Naive thymus-derived CD4-positive, alpha-beta T cell (primary cell): Measurements from ENCODE around the gene LPAR5. TPM values are rescaled to one million over a fixed set of nuclear protein-coding genes. Genes with fewer than 3 reads are reported as not detected.

Source experiments
- ATAC-seq: fragments of 150-1000 bp; cut with Tn5 transposase; 2 replicates; pipeline ENCODE4 v1.10.0; 2021; ENCODE audit warnings: mild to moderate bottlenecking, moderate library complexity
- CTCF ChIA-PET: fragments of 350-600 bp; sonication (Branson Sonifier 250); formaldehyde crosslinking; loops from one replicate; lab custom pipeline; 2021; ENCODE audit warnings: antibody characterized with exemption; lab: Charles Lee
- POLR2A ChIA-PET: fragments of 350-600 bp; sonication (Branson Sonifier 250); formaldehyde crosslinking; loops from one replicate; lab custom pipeline; 2021; ENCODE audit warnings: antibody characterized with exemption, inconsistent platforms; lab: Charles Lee
- DNase-seq, 9 donors: peaks; one replicate each; pipeline versions ENCODE4 v3.0.0 to v3.0.0-alpha.2; 2020 to 2022; ENCODE audit warnings: mixed read lengths in 1 of 9
- H3K27ac ChIP-seq: one replicate; pipeline ENCODE4 v1.7.0; 2013; ENCODE audit warnings: mild to moderate bottlenecking, low read depth, low read length, moderate library complexity
- H3K27me3 ChIP-seq, 2 donors: one replicate each; pipeline ENCODE4 v1.7.0; 2013; ENCODE audit warnings: low read length in 2 of 2, mild to moderate bottlenecking in 2 of 2, moderate library complexity in 2 of 2; ENCODE audit not compliant: control insufficient read depth in 2 of 2, insufficient read depth in 2 of 2
- H3K36me3 ChIP-seq, 3 experiments: 1 replicate in 2 of 3; 2 replicates in 1 of 3; pipeline ENCODE4 v1.7.0; 2013; ENCODE audit warnings: low read length in 3 of 3, mild to moderate bottlenecking in 3 of 3, moderate library complexity in 1 of 3; ENCODE audit not compliant: insufficient read depth in 3 of 3, control insufficient read depth in 2 of 3
- H3K4me1 ChIP-seq, 2 donors: one replicate each; pipeline ENCODE4 v1.7.0; 2013; ENCODE audit warnings: low read length in 2 of 2, mild to moderate bottlenecking in 2 of 2, moderate library complexity in 1 of 2; ENCODE audit not compliant: control insufficient read depth in 2 of 2, insufficient read depth in 2 of 2
- H3K4me3 ChIP-seq: 2 replicates; pipeline ENCODE4 v1.7.0; 2013; ENCODE audit warnings: mild to moderate bottlenecking, low read length
- H3K9me3 ChIP-seq, 3 experiments: 1 replicate in 2 of 3; 2 replicates in 1 of 3; pipeline ENCODE4 v1.7.0; 2013; ENCODE audit warnings: low read length in 3 of 3; ENCODE audit not compliant: control insufficient read depth in 2 of 3
- H3K27ac Mint-ChIP-seq, 9 donors: one replicate each; pipeline ENCODE4 v1.8.0; 2020 to 2022; ENCODE audit warnings: mixed read lengths in 9 of 9, mild to moderate bottlenecking in 8 of 9, moderate library complexity in 5 of 9, inconsistent platforms in 2 of 9
- H3K27me3 Mint-ChIP-seq, 5 donors: one replicate each; pipeline ENCODE4 v1.8.0; 2021 to 2022; ENCODE audit warnings: mixed read lengths in 5 of 5, mild to moderate bottlenecking in 1 of 5
- H3K36me3 Mint-ChIP-seq, 5 donors: one replicate each; pipeline ENCODE4 v1.8.0; 2020 to 2022; ENCODE audit warnings: mixed read lengths in 5 of 5, mild to moderate bottlenecking in 3 of 5, inconsistent platforms in 1 of 5
- H3K4me1 Mint-ChIP-seq, 7 donors: one replicate each; pipeline ENCODE4 v1.8.0; 2020 to 2022; ENCODE audit warnings: mixed read lengths in 7 of 7, mild to moderate bottlenecking in 3 of 7, inconsistent platforms in 1 of 7
- H3K4me3 Mint-ChIP-seq, 10 donors: one replicate each; pipeline ENCODE4 v1.8.0; 2020 to 2022; ENCODE audit warnings: mild to moderate bottlenecking in 10 of 10, mixed read lengths in 10 of 10, moderate library complexity in 6 of 10, inconsistent platforms in 2 of 10
- H3K9me3 Mint-ChIP-seq, 11 donors: one replicate each; pipeline ENCODE4 v1.8.0; 2020 to 2022; ENCODE audit warnings: mixed read lengths in 11 of 11, mild to moderate bottlenecking in 4 of 11, inconsistent platforms in 1 of 11, moderate library complexity in 1 of 11
- intact Hi-C, 2 donors: fragments of 100-400 bp; cut with micrococcal nuclease; formaldehyde crosslinking; loops; one replicate each; pipeline ENCODE4 v1.15.1; 2023
- polyA plus RNA-seq, 2 donors: library from polyadenylated mRNA; unstranded; fragments of 300-500 nt; fragmentation: Illumina TruSeq; gene quantifications; one replicate each; pipeline ENCODE4 v1.2.3, GENCODE V29; 2021
- total RNA-seq, 6 experiments: library from RNA in 5 of 6; stranded (reverse) in 5 of 6; gene quantifications; 1 replicate in 5 of 6; 2 replicates in 1 of 6; pipeline ENCODE4 v1.2.3 and lab custom pipeline; 2021 to 2026

Gene LPAR5
- total and polyA plus RNA-seq, 7 experiments from 2014 or later: 3.3 to 8.3 (median 6.6) TPM

- Histone ChIP-seq H3K27me3 (no peaks in the 10 kb centered on the region), H3K27ac (peak overlapping the region; percentile 44), H3K4me1 (peaks cover 26 to 33% of the 10 kb centered on the region in 2 donors), H3K9me3 (no peaks in the 10 kb centered on the region), H3K4me3 (peak overlapping the region; percentile 27), H3K36me3 (no peaks in the 10 kb centered on the region)
- Mint-ChIP-seq H3K4me3 (peak overlapping the region in 9 of 10 donors; percentile 61 to 80 (median 69)), H3K4me1 (peaks cover 37 to 56% (median 47%) of the 10 kb centered on the region in 7 donors), H3K9me3 (no peaks in the 10 kb centered on the region), H3K27ac (peak overlapping the region; percentile 57 to 83 (median 76)), H3K36me3 (no peaks in the 10 kb centered on the region), H3K27me3 (no peaks in the 10 kb centered on the region)
- intact Hi-C loops: loop anchor here in 1 of 2 donors (1.0 kb wide), 1 partner anchor 8 kb away; no protein-coding TSS in a partner anchor
- POLR2A ChIA-PET: interaction anchor here (0.7 to 7.1 kb wide), 7 partner anchors 10 to 217 kb away, joined by 3 to 46 read pairs (median 3); partner anchors contain the start of genes USP5 and ZNF384
- DNase-seq: peak in 3 of 9 donors; percentile 29 to 60 (median 47)
- peak; percentile 28 for ATAC-seq
- CTCF ChIA-PET: interaction anchor here (0.6 to 1.3 kb wide), 4 partner anchors 14 to 87 kb away, joined by 3 to 4 read pairs (median 3); partner anchors contain the start of gene ZNF384
Observed at GRCh38 chr12:6635375-6635855, 344 bp downstream of the LPAR5 start.

- CTCF ChIA-PET: interaction anchor here (0.6 to 2.0 kb wide), 9 partner anchors 12 to 29 kb away, joined by 3 to 7 read pairs (median 3); no protein-coding TSS in a partner anchor
- Histone ChIP-seq H3K4me1 (peaks cover 26 to 40% of the 10 kb centered on the region in 2 donors), H3K36me3 (no peaks in the 10 kb centered on the region), H3K4me3 (peak overlapping the region; percentile 56), H3K9me3 (no peaks in the 10 kb centered on the region), H3K27me3 (no peaks in the 10 kb centered on the region), H3K27ac (peak overlapping the region; percentile 81)
- H3K27ac Mint-ChIP-seq: peak overlapping the region; percentile 94 to 99 (median 97)
- POLR2A ChIA-PET: interaction anchor here (0.8 to 7.1 kb wide), 9 partner anchors 11 to 156 kb away, joined by 3 to 46 read pairs (median 5); partner anchors contain the start of gene ACRBP
- DNase-seq: peak in 8 of 9 donors; percentile 43 to 75 (median 66)
- peak overlapping the region; percentile 80 to 94 (median 88) for H3K4me3 Mint-ChIP-seq
- no peaks in the 10 kb centered on the region for H3K36me3 Mint-ChIP-seq
- intact Hi-C loops: loop anchor here (1.0 to 2.0 kb wide), 6 partner anchors 14 to 31 kb away; partner anchors contain the start of genes ING4 (in 2 of the 2) and ACRBP (in 1 of the 2)
- H3K9me3 Mint-ChIP-seq: no peaks in the 10 kb centered on the region
- peaks cover 46 to 68% (median 58%) of the 10 kb centered on the region in 7 donors for H3K4me1 Mint-ChIP-seq
- peak; percentile 81 for ATAC-seq
- no peaks in the 10 kb centered on the region for H3K27me3 Mint-ChIP-seq
Observed at GRCh38 chr12:6632026-6632983, 3.5 kb downstream of the LPAR5 start.

- ChIA-PET CTCF (interaction anchor here (0.6 to 2.0 kb wide), 6 partner anchors 11 to 28 kb away, joined by 3 to 7 read pairs (median 3); no protein-coding TSS in a partner anchor), POLR2A (interaction anchor here (0.6 to 7.1 kb wide), 12 partner anchors 10 to 312 kb away, joined by 3 to 46 read pairs (median 4); partner anchors contain the start of genes ACRBP and CD27)
- ATAC-seq (no peak), DNase-seq (peak in 4 of 9 donors; percentile 28 to 37 (median 34))
- intact Hi-C loops: no loop called here
- Histone ChIP-seq H3K27me3 (no peaks in the 10 kb centered on the region), H3K36me3 (no peaks in the 10 kb centered on the region), H3K4me1 (peaks cover 31 to 44% of the 10 kb centered on the region in 2 donors), H3K9me3 (no peaks in the 10 kb centered on the region), H3K4me3 (peak overlapping the region; percentile 56), H3K27ac (peak overlapping the region; percentile 81)
- Mint-ChIP-seq H3K27me3 (no peaks in the 10 kb centered on the region), H3K4me1 (peaks cover 46 to 73% (median 64%) of the 10 kb centered on the region in 7 donors), H3K9me3 (no peaks in the 10 kb centered on the region), H3K36me3 (no peaks in the 10 kb centered on the region), H3K4me3 (peak overlapping the region; percentile 80 to 94 (median 88)), H3K27ac (peak overlapping the region; percentile 94 to 99 (median 97))
Observed at GRCh38 chr12:6631549-6631961, 4.2 kb downstream of the LPAR5 start.

GRCh38 chr12:6630736-6631135 lies 5.0 kb downstream of the LPAR5 start:
- Histone ChIP-seq H3K27ac (peak overlapping the region; percentile 81), H3K27me3 (no peaks in the 10 kb centered on the region), H3K36me3 (no peaks in the 10 kb centered on the region), H3K4me1 (peaks cover 34 to 44% of the 10 kb centered on the region in 2 donors), H3K9me3 (no peaks in the 10 kb centered on the region), H3K4me3 (peak overlapping the region; percentile 56)
- no peak for ATAC-seq
- Mint-ChIP-seq H3K27ac (peak overlapping the region; percentile 94 to 99 (median 97)), H3K9me3 (no peaks in the 10 kb centered on the region), H3K27me3 (no peaks in the 10 kb centered on the region), H3K4me1 (peaks cover 44 to 71% (median 59%) of the 10 kb centered on the region in 7 donors), H3K36me3 (no peaks in the 10 kb centered on the region), H3K4me3 (peak overlapping the region; percentile 80 to 94 (median 88))
- CTCF ChIA-PET: interaction anchor here (0.6 to 2.0 kb wide), 3 partner anchors 10 to 14 kb away, joined by 3 to 7 read pairs (median 4); no protein-coding TSS in a partner anchor
- no peak for DNase-seq
- POLR2A ChIA-PET: interaction anchor here (0.6 to 7.1 kb wide), 12 partner anchors 9 to 313 kb away, joined by 3 to 46 read pairs (median 4); partner anchors contain the start of genes C12orf57, CD27, RNU7-1 and ZNF384
- intact Hi-C loops: no loop called here

GRCh38 chr12:6627616-6628015 lies 8.1 kb downstream of the LPAR5 start:
- peak overlapping the region; percentile 81 to 98 (median 88) for H3K4me3 Mint-ChIP-seq
- Histone ChIP-seq H3K4me3 (peak overlapping the region; percentile 66), H3K9me3 (no peaks in the 10 kb centered on the region), H3K27ac (peak overlapping the region; percentile 71), H3K4me1 (peaks cover 28 to 31% of the 10 kb centered on the region in 2 donors), H3K36me3 (no peaks in the 10 kb centered on the region), H3K27me3 (no peaks in the 10 kb centered on the region)
- DNase-seq: peak in 7 of 9 donors; percentile 50 to 73 (median 64)
- no peaks in the 10 kb centered on the region for H3K9me3 Mint-ChIP-seq
- intact Hi-C loops: loop anchor here (1.0 kb wide), 4 partner anchors 8 to 97 kb away; partner anchors contain the start of genes COPS7A (in 1 of the 2), ING4 (in 1 of the 2) and LPAR5 (in 1 of the 2)
- no peaks in the 10 kb centered on the region for H3K36me3 Mint-ChIP-seq
- ATAC-seq: peak; percentile 87
- no peaks in the 10 kb centered on the region for H3K27me3 Mint-ChIP-seq
- POLR2A ChIA-PET: interaction anchor here (0.8 to 1.8 kb wide), 8 partner anchors 22 to 202 kb away, joined by 3 to 7 read pairs (median 4); partner anchors contain the start of genes CD4, COPS7A, NOP2 and ZNF384
- H3K27ac Mint-ChIP-seq: peak overlapping the region; percentile 74 to 93 (median 88)
- CTCF ChIA-PET: interaction anchor here (0.7 kb wide), 1 partner anchor 40 kb away, joined by 3 read pairs; no protein-coding TSS in a partner anchor
- H3K4me1 Mint-ChIP-seq: peaks cover 30 to 57% (median 45%) of the 10 kb centered on the region in 7 donors
